ENCODE data around the gene VSIR. TPM values are rescaled to one million over a fixed set of nuclear protein-coding genes. Genes with fewer than 3 reads are reported as not detected.

VSIR gene
- total RNA-seq, 1 experiment from 2014 or later = 57.7 TPM

DNA sequence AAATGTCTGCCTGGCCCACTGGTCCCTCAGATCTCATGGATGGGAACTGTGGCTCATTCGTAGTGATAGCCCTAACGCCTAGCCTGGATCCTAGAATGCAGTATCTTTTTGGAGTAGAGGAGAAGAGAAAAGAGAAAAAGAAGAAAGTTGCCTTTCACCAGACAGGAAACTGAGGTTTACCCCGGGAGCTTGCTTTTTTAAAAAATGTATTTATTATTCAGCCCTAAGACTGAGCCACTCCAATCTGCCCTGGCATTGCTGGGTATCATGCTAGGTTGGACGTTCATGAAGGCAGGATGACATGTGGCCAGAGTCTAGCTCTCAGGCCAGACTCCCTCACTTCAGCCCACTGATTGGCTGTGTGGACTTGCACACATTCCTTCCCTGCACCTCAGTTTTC is 32.3 kb downstream of the VSIR start:
- ChIA-PET CTCF (no interaction called here), POLR2A (ENCODE audit: unreplicated experiment) (no interaction called here)
- Histone ChIP-seq H3K27ac (no peak overlapping the region), H3K27me3 (ENCODE audit: insufficient read depth, low read depth) (no peaks in the 10 kb centered on the region), H4K20me1 (ENCODE audit: insufficient read depth) (no peaks in the 10 kb centered on the region), H3F3A (ENCODE audit: insufficient read depth, low read depth) (peaks cover 9% of the 10 kb centered on the region; the same call in 1 of the 2 replicates), H3K4me2 (no peak overlapping the region), H3K4me3 (no peak overlapping the region), H3K79me2 (ENCODE audit: low read depth) (no peaks in the 10 kb centered on the region), H3K9me2 (ENCODE audit: insufficient read depth) (no peaks in the 10 kb centered on the region), H2AFZ (no peak overlapping the region), H3K36me3 (ENCODE audit: low read depth) (no peaks in the 10 kb centered on the region), H3K4me1 (replicated peaks; ENCODE audit: insufficient read depth) (peaks cover 15% of the 10 kb centered on the region), H3K9me3 (ENCODE audit: insufficient read depth, low read depth) (no peaks in the 10 kb centered on the region)
- intact Hi-C loops (cut with micrococcal nuclease; ENCODE audit: unreplicated experiment) = no loop called here
- TF ChIP-seq, protein P1, sequence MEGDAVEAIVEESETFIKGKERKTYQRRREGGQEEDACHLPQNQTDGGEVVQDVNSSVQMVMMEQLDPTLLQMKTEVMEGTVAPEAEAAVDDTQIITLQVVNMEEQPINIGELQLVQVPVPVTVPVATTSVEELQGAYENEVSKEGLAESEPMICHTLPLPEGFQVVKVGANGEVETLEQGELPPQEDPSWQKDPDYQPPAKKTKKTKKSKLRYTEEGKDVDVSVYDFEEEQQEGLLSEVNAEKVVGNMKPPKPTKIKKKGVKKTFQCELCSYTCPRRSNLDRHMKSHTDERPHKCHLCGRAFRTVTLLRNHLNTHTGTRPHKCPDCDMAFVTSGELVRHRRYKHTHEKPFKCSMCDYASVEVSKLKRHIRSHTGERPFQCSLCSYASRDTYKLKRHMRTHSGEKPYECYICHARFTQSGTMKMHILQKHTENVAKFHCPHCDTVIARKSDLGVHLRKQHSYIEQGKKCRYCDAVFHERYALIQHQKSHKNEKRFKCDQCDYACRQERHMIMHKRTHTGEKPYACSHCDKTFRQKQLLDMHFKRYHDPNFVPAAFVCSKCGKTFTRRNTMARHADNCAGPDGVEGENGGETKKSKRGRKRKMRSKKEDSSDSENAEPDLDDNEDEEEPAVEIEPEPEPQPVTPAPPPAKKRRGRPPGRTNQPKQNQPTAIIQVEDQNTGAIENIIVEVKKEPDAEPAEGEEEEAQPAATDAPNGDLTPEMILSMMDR (conservative IDR thresholded peaks at IDR 0.05) = no peak
- no peak for TF ChIP-seq EZH2 (IDR thresholded peaks at IDR 0.05; ENCODE audit: low read depth)
- no TSS peak for BruUV-seq (replicated peaks)
- DNase-seq = no peak

DNA sequence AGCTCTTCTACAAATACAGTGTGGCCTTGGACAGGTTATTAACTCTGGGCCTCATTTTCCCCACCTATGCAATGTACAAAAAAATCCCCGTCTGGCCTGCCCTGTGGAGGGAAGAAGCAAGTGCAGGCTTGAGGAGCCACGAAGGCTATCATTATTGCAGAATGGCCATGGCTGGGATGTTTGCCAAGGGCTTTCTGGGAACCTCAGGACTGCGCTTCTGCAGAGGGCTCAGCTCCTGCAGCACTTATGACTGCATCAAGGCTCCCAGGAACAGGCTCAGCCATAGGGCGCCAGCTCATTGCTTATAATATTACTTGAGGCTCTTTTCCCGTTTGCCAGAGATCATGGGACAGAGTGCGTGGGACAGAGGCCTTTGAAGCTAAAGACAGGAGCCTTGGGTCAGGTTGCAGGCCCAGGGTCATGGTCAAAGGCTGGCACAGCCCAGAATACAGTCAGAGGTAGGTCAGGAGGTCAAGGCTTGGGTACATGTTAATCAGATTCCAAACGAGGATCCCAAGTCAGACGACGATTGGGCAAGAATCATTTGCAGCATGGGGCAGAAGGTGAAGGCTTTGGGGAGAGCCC is 33.2 kb downstream of the VSIR start:
- POLR2A ChIA-PET (ENCODE audit: unreplicated experiment) = interaction anchor here (0.6 kb wide), 1 partner anchor 115 kb away, joined by 7 read pairs; no protein-coding TSS in a partner anchor
- peak in 1 of 2 experiments; percentile 25 for DNase-seq
- Histone ChIP-seq H2AFZ (no peak overlapping the region), H3K9me2 (ENCODE audit: insufficient read depth) (no peaks in the 10 kb centered on the region), H3K27me3 (ENCODE audit: insufficient read depth, low read depth) (no peaks in the 10 kb centered on the region), H4K20me1 (ENCODE audit: insufficient read depth) (no peaks in the 10 kb centered on the region), H3K9me3 (ENCODE audit: insufficient read depth, low read depth) (no peaks in the 10 kb centered on the region), H3K4me2 (no peak overlapping the region), H3F3A (ENCODE audit: insufficient read depth, low read depth) (peaks cover 9% of the 10 kb centered on the region; the same call in 1 of the 2 replicates), H3K4me3 (no peak overlapping the region), H3K36me3 (ENCODE audit: low read depth) (no peaks in the 10 kb centered on the region), H3K27ac (no peak overlapping the region), H3K4me1 (replicated peaks; ENCODE audit: insufficient read depth) (peaks cover 22% of the 10 kb centered on the region), H3K79me2 (ENCODE audit: low read depth) (no peaks in the 10 kb centered on the region)
- no TSS peak for BruUV-seq (replicated peaks)
- intact Hi-C loops (cut with micrococcal nuclease; ENCODE audit: unreplicated experiment) = no loop called here
- CTCF ChIA-PET = interaction anchor here (1.0 kb wide), 1 partner anchor 27 kb away, joined by 3 read pairs; no protein-coding TSS in a partner anchor
- TF ChIP-seq, protein P1 (conservative IDR thresholded peaks at IDR 0.05) = no peak
- TF ChIP-seq EZH2 (IDR thresholded peaks at IDR 0.05; ENCODE audit: low read depth) = no peak

DNA sequence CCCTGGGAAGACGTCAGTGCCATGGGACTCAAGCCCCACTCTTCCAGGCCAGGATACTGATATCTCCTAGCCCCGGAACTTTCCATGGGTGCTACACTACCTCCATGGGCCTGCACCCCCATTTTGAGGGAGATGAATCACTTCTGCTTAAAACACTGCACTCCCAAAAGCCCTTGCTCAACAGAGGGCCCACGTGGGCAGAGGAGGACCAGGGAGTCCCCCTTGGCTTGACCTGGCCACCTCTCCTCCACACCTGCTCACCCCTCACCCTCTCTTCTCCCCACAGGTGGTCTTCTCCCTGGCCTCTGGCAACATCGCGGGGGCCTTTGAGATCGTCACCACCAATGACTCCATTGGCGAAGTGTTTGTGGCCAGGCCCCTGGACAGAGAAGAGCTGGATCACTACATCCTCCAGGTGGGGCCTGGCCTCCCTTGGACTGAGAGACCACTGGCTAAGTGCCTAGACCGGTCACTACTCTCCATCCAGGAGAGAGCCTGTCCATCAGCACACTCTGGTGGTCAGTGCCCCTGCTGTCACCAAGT is 33.9 kb downstream of the VSIR start:
- H3K4me2 ChIP-seq = no peak overlapping the region
- BruUV-seq (replicated peaks) = no TSS peak
- H3K9me3 ChIP-seq (ENCODE audit: insufficient read depth, low read depth) = no peaks in the 10 kb centered on the region
- ChIA-PET POLR2A (ENCODE audit: unreplicated experiment) (interaction anchor here (0.6 kb wide), 1 partner anchor 115 kb away, joined by 7 read pairs; no protein-coding TSS in a partner anchor), CTCF (interaction anchor here (1.0 kb wide), 1 partner anchor 27 kb away, joined by 3 read pairs; no protein-coding TSS in a partner anchor)
- DNase-seq = no peak
- TF ChIP-seq, protein P1 (conservative IDR thresholded peaks at IDR 0.05) = no peak
- no peak for TF ChIP-seq EZH2 (IDR thresholded peaks at IDR 0.05; ENCODE audit: low read depth)
- no peaks in the 10 kb centered on the region for H4K20me1 ChIP-seq (ENCODE audit: insufficient read depth)
- H3K36me3 ChIP-seq (ENCODE audit: low read depth) = no peaks in the 10 kb centered on the region
- no peak overlapping the region for H3K27ac ChIP-seq
- H3K79me2 ChIP-seq (ENCODE audit: low read depth) = no peaks in the 10 kb centered on the region
- H3K9me2 ChIP-seq (ENCODE audit: insufficient read depth) = no peaks in the 10 kb centered on the region
- H2AFZ ChIP-seq = no peak overlapping the region
- intact Hi-C loops (cut with micrococcal nuclease; ENCODE audit: unreplicated experiment) = no loop called here
- no peak overlapping the region for H3K4me3 ChIP-seq
- peaks cover 22% of the 10 kb centered on the region for H3K4me1 ChIP-seq (replicated peaks; ENCODE audit: insufficient read depth)
- H3K27me3 ChIP-seq (ENCODE audit: insufficient read depth, low read depth) = no peaks in the 10 kb centered on the region
- H3F3A ChIP-seq (ENCODE audit: insufficient read depth, low read depth) = peaks cover 9% of the 10 kb centered on the region; the same call in 1 of the 2 replicates

All from PC-9 (cell line).